Measurements from ENCODE around the gene KIF16B.

Gene KIF16B

DNA sequence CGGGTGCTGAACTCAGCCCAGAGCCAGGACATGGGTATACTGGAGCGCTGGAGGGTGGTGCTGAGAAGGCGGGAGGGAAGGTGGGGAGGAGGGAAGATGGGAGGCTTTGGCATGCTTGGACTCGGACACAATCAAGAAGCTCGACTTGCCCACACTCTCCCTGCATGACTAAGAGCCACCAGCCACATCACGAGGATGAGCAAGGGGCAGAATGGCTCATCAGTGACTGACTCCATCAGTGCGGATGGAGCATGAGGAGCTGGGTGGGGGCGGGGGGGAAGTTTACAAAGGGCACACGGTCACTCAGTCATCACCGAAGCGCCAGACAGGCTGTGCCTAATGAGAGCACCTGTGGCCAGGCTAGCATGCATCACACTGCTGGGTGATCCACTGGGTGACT, 222.8 kb downstream of the KIF16B start:
- no peak for DNase-seq (ENCODE audit: low read depth)

DNA sequence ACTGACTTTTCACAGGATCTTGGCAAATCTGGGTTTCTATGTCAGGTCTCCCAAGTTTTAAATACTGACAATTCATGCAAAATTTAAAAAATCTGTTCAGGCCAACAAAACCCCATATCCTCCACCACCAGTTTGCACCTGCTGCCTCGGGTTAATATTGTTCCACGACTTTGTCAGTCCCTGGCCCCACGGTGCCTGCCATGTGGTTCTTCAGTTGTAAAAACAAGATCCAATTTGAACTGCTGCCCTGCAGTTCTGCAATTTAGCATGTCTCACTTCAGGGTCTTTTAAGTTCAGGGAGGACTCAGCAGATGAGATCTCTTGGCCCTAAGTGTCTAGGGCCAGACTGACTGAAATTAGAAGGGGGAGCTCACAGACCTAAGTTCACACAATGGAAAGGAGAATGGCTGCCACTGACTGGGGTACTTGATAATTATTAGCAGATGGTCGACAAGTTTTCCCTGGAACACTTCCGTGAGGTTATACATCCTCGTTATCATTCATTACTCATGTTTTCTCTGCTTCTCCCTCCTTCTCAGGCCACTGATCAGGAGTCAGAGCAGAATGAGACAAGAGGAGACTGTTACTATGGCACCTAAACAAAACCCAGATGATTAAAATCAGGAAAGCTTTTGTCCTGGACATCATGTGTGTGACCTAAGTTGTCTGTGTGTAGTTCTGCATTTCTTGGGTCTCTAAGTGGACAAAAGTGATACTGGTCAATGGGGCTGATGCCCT, 223.6 kb downstream of the KIF16B start:
- no peak for DNase-seq (ENCODE audit: low read depth)

DNA sequence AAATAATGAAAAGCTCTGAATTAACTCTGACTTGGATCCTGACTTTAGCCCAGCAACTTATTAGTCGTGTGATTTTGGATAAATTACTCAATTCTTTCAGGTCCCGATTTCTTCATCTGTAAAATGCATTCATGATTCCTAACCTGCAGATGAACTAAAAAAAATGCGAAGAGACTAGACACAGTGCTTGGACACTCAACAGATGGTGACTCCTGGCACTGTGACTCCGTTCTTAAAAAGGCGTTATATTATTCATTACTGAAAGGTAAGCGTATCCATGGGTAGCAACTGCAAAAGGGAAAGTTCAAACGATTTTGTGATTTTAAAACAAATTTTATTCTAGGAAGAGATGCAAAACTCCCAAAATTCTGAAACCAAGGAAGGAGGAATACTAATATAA, 226.3 kb downstream of the KIF16B start:
- DNase-seq (ENCODE audit: low read depth) = no peak

DNA sequence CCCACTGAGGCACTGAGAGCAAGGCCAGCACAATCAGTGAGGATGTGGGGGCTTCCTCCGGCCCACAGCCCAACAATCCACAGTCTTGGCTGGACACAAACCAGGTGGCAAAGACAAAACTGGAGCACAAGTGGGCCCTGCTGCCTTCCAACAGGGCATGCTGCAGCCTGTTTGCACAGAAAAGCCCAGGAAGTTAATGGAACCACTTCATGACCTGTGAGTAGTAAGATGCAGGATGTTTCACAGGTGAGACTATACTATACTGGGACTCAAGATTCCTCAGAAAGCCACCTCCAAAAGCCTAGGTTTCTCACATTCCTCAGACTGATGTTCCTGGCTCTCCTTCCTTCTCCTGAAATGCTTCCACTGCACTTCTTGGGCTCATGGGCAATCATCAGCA, 235.5 kb downstream of the KIF16B start:
- no peak for DNase-seq (ENCODE audit: low read depth)

DNA sequence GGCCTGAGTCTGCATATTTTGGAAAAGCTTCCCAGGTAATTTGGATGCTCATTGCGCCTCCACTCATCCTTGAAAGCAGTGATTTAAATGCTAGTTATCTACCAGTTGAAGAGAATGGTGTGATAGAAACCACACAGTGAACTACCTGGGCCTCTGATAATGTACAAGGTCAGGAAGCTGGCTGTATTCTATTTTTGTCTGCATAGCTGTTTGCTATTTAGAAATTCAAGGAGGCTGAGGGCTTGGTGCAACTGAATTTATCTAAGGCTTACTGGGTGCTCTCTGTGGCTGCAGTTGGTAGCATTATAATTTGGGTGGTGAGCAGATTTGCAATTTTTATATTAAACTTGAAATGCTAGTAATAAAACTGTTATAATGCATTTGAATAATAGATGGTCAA, 245.6 kb downstream of the KIF16B start:
- no peak for DNase-seq (ENCODE audit: low read depth)

DNA sequence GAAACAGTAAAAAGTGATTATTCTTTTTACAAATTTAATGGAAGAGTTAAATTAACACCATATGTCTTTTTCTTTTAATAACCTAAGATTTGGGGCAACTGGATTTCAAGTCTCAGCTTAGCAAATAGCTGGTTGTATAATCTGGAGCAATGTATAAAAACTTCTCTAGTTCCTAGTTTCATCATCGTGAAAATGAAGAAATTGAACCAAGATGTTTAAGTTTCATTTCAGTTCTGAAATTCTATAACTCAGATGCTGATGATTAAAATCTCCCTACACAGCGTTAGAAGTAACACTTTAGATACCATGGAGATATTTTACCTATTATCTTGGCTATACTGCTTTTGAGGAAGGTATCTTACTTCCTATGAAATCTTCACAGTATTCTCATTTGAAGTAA, 252.0 kb downstream of the KIF16B start:
- no peak for DNase-seq (ENCODE audit: low read depth)

DNA sequence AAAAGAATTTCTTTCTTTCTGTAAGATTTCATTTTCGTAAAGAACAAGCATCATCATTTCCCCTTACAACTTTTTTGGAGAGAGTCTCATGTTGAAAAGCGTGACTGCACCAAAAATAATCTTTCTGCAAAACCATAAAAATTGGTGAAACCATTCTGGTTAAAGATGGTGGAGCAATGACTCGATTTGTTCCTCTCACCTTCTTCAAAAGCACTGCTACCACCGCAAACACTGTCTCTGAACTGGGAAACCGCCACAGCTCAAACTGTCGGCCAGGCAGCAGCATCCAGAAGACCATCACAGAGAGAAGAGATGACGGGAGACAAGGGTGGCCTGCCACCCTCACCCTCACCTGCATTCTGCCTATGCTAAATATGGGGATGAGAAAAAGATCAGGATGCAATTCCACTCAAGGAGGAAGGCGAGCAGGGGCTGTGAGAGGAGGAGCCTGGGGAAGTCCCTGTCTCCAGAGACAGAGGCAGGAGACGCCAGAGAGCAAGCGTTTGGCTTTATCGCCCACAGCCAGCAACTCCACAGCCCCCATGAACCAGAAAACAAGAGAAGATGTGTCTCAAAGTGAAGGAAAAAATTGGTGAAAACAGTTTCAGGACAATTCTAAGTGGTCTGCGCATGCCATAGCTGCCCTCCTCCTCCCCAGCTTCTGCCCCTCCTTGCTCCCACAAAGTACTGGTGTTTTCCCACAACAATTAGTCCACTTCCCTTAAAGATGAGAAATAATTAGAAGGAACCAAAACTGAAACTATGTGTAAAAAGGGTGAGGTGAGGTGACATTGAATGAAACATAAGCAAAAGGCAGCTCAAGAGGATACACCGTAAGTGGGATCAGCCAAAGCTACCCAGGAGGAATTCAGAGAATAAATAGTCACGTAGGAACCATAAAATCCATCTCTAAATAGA, 255.5 kb downstream of the KIF16B start:
- DNase-seq (ENCODE audit: low read depth) = no peak

DNA sequence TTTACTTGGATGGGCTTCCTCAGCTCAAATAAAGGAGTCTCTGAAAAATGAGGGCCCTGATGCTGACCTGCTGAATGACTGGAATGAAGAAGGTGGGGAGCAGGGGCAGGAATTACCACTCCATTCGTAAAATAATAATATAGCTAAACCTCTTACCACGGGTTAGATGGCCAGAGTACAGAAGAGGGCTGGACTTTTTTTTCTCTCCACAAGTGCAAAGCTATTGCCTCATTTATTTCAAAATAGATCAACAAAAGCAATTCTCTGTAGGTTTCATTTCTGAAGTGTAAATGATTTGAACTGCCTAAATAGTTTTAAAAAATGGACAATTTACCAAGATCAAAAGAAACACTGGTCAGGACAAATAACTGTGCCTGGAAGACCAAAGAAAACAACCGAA, 256.7 kb downstream of the KIF16B start:
- DNase-seq (ENCODE audit: low read depth) = no peak

DNA sequence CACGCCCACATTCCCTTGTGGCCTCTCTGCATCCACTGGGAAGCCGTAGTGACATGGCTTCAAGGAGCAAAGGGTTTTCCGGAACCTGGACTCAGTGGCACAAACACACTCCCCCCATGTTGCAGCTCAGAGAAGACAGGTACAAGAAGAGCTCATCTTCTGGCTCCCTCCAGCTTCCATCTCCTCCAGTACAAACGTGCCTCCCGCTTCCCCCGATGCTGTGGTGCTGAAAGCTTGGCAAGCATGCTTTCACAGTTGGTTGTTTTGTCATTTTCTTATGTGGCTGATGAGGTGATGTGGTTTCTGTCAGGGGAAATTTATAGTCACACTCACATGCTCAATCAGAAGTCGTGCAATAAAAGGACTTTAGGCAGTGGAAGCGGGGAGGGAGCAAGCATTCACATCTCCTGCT, 258.5 kb downstream of the KIF16B start:
- no peak for DNase-seq (ENCODE audit: low read depth)

DNA sequence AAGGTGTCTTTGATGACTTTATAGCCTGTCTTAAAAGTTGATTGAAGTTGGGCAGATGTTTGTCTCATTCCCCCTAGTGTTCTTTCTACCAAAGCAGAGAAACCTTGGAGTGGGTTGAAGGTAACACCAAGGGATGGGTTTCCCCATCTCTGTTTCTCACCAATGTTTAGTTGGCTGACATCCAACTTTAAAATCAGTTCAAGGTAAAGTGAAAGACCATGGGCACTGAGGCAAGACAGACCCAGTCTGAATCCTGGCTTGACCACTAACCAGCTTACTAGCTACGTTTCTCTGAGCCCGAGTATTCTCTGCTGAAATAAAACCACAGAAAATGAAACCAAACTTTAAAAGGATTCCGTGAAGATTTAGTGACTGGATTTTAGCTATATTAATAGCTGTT, 258.9 kb downstream of the KIF16B start:
- DNase-seq (ENCODE audit: low read depth) = no peak

DNA sequence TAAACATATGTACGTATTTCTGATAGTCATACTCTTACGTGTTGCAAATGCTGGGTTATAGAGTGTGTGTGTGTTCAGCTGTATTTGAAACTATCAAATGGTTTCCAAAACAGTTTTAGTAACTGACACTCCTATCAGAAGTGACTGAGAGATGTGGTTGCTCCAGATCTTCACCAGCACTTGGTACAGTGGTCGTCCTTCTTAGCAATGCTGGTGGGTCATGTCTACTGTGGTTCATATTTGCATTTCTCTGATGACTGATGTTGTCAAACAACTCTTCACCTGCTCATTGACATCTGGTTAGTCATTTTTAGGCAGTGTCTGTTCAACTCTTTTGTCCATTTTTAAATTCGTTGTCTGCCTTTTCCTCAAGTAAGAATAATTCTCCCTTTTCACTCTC, 259.3 kb downstream of the KIF16B start:
- DNase-seq (ENCODE audit: low read depth) = no peak

DNA sequence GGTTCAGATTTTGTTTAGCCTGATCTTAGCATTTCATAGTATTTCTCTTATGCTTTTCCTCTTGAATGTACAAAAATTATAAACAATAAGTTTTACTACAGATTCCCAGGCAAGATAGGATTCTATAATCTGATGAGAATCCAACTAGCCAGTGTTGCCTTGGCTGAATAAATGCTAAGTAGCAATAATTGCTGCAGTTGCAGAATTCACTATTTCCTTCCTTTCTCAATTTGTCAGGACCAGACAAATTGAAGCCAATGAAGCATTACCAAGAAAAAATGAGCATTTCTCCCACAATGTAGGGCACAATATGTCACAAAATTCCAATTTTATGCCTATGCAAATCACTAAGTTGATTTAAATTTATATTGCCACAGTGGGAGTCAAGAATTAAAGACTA, 260.2 kb downstream of the KIF16B start:
- DNase-seq (ENCODE audit: low read depth) = no peak

DNA sequence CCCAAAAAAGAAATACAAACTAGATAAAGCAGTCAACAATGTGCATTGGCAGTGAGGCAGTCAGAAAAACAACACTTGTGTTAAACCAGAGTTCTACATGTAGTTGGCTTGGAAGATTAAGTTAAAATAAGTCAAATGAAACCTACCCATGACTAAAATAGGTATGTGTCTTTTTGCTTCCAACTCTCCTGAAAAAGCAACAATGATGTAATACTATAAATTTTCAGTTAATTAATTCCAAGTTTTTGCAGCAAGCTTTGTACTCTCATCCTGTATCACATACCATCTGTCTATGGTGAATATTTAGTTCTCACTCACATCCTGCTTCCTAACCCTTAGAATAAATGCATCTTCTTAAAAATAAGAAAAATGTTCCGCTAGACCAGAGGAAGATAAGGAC, 261.5 kb downstream of the KIF16B start:
- DNase-seq (ENCODE audit: low read depth) = no peak

DNA sequence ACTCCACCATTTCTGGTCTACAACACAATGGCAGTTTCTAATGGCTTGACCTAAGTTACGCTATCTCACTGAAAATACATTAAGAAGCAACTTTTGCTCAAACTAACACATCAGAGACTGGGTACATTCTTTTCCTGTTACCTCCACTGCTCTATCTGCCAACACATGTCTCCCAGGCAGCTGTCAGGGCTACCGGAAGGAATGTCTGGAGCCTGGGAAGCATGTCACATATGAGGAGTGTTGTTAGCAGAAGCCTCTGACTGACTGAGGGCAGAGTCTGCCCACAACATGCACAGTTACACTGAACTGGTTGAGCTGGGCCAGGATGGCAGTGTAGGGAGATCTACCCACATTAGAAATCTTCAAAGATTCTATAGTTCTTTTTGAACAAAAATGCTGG, 264.5 kb downstream of the KIF16B start:
- DNase-seq (ENCODE audit: low read depth) = no peak

DNA sequence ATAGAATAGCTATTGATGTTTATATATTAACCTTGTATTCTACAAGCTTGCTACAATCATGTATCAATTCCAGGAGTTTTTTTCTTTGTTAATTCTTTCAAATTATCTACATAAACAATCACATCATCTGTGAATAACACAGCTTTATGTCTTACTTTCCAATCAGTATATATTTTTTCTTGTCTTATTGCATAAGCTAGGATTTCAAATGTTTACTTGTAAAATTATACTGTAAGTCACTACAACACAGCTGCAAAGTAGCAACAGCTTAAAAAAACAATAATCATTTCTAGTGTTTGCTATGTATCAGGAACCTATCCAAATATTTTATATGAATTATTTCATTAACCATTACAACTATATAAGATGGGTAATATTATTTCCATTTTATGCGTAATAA, 270.4 kb downstream of the KIF16B start:
- DNase-seq (ENCODE audit: low read depth) = no peak

DNA sequence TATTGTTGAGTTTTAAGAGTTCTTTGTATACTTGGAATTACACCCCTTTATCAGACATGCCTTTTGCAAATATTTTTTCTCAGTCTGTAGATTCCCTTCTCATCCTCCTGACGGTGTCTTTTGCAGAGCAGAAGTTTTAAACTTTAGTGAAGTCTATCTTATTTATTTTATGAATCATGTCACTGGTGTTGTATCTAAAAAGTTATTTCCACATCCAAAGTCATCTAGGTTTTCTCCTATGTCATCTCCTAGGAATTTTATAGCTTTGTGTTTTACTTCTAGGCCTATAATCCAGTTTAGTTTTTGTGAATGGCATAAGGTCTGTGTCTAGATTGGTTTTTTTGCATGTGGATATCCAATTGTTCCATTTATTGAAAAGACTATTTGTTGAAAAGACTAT, 271.3 kb downstream of the KIF16B start:
- no peak for DNase-seq (ENCODE audit: low read depth)

DNA sequence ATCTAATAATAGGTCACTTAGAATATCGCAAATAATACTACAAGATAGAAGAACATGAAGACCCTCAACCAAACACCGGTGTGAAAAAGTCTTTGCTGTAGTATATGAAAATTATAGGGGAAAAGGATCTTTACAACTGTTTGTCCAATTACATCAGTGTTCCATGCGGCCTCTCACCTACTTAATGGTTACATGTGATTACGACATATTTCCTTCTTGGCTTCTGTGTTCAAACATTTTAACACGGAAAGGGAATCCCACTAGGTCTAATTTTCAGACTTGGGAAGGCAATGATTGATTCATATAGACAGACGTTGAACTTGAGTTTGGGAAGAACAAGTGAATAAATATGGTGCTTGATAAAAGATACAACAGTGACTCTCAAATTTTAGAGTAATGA, 273.4 kb downstream of the KIF16B start:
- DNase-seq (ENCODE audit: low read depth) = no peak

DNA sequence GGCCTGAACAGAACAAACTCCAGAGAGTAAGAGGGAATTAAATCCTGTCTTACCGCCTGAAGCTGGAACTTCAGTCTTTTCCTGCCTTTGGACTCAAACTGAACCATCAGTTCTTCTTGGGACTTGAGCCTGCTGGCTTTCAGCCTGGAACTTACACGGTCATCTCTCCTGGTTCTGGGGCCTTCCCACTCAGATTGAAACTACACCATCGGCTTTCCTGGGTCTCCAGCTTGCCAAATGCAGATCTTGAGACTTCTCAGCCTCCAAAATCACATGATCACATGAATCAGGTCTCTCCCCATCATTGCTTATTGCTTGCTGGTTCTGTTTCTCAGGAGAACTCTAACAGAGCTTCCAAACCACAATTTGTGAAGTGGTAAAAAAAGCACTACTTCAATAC, 276.3 kb downstream of the KIF16B start:
- DNase-seq (ENCODE audit: low read depth) = no peak

DNA sequence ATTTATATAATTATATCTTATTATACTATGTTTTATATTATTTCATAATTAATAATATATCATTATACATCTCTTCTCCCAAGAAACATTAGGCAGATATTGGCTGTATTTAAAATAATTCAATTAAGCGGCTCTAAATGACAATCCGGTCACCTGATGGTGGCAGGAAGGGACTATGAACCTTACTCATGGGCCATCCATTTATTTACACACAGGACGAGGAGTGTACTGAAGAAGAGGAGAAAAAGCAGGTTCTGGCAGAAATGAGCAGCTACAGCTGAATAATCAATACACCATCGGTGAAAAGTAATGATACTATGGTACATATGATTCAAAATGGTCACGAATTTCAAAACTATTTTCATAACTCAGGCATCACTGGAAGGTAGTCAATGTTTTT, 277.7 kb downstream of the KIF16B start:
- DNase-seq (ENCODE audit: low read depth) = no peak

DNA sequence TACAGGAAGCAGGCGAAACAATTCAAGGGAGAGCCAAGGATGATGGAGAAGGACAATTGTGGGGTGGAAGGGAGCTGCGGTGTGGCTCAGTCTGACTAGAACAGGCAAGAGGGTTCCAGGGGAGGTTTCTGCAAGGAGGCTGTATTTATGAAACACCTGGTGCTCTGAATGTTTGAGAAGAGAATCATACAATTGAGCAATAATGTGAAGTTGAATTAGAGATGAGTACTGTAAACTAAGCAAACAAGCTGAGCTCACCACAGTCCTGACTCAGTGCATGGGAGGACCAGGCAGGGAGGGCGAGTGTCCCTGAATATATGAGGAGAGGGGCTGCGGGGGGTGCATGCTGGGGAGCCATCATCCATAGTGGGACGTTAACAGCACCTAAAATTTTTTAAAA, 279.7 kb downstream of the KIF16B start:
- no peak for DNase-seq (ENCODE audit: low read depth)

DNA sequence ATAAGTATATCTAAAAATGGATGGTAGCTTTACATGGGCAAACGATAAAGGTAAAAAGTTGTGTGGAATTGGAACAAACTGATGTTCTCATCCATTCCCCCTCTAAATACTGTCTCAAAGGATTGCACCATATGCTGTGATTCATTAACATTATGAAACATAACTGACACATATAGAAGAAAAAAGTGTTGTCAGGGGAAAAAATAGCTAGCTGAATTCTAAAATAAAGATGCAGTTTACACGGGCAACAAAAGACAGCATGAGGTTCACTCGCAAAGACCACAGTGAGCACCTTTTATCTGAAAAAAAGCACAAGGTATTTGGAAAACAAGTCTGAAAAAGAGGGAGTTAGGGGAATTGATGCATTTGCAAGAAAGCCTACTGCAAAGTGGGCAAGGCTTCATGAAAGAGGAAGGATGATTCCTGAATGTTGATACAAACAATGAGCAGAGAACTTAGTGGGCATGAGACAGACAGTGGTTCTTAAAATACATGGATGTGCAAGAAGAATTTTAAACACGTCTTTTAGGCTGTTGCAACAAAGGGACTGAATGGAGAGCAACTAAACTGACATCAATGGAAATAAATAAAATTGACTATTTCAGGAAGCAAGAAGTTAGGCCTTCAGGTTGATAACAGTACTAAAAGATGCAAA, 280.9 kb downstream of the KIF16B start:
- no peak for DNase-seq (ENCODE audit: low read depth)

DNA sequence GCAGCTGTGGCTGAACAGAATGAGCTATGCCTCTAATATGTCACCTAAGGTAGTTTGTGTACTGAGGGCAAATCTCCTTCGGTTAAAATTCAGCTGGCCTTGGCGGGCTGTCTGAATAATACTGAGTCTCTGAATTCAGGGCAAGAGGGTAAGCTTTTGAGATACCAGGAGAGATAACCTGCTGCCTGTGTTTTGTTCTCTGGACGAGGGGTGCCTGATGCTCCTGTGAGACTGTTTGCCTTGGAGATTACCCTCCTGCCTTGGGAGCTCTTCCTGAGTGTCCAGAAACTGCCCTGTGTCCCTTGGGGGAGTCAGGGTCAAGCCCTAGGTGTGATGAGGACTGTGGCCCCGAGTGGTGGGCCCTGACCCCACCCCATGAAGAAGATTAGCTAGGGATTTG, 282.9 kb downstream of the KIF16B start:
- DNase-seq (ENCODE audit: low read depth) = no peak

DNA sequence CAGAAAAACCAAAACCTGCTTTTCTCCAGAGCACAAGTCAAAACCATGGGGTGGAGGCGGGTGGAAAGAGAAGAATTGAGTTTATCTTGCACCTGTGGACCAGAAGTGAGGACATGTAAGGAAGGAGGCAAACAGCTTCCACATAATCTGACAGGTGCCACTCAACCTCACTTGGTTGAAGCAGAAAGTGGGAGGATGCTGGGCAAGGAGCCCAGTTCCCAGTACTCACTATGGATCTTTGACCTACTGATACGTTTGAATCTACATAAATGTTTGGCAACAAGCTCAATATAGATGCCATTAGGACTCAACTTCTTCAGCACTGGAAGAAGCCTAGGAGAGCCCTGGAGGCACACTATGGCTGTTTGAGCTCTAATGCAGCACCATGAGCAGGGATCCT, 285.5 kb downstream of the KIF16B start:
- no peak for DNase-seq (ENCODE audit: low read depth)

Data from activated T-helper 1 cell treated with Interleukin-2 at 50 U/mL for 16 hours (primary cell).